Measurements from ENCODE around the gene RTN4.

DNA sequence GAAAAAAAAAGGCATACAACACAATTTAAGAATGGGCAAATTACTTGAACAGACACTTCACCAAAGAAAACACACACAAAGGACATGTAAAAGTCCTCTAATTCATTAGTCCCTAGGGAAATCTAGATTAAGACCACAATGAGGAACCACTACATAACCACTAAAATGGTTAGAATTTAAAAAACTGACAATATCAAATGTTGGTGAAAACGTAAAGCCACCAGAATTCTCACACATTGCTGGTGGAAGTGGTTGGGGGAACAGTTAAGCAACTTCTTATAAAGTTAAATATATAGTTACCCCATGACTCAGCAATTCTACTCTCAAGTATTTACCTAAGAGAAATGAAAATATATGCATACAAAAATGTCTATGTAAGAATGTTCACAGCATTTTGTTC is 11.8 kb downstream of the RTN4 start:
- TF ChIP-seq POLR2A (IDR thresholded peaks at IDR 0.05) (no peak), POLR2AphosphoS5 (IDR thresholded peaks at IDR 0.05; ENCODE audit: insufficient read depth in 1 of 2, low read depth in 1 of 2) (no peak)
- TF ChIP-seq, protein P1, sequence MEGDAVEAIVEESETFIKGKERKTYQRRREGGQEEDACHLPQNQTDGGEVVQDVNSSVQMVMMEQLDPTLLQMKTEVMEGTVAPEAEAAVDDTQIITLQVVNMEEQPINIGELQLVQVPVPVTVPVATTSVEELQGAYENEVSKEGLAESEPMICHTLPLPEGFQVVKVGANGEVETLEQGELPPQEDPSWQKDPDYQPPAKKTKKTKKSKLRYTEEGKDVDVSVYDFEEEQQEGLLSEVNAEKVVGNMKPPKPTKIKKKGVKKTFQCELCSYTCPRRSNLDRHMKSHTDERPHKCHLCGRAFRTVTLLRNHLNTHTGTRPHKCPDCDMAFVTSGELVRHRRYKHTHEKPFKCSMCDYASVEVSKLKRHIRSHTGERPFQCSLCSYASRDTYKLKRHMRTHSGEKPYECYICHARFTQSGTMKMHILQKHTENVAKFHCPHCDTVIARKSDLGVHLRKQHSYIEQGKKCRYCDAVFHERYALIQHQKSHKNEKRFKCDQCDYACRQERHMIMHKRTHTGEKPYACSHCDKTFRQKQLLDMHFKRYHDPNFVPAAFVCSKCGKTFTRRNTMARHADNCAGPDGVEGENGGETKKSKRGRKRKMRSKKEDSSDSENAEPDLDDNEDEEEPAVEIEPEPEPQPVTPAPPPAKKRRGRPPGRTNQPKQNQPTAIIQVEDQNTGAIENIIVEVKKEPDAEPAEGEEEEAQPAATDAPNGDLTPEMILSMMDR (IDR thresholded peaks at IDR 0.05): no peak
